PC-9 (cell line): ENCODE measurements around the gene IMMP1L.

Source experiments
- CTCF ChIP-seq: fragments of 200-600 bp; sonication (generic); conservative IDR thresholded peaks from 2 replicates; pipeline ENCODE4 v1.6.1; 2017; ENCODE audit warnings: mixed run types, antibody characterized with exemption, mild to moderate bottlenecking, moderate library complexity
- EZH2 ChIP-seq: fragments of 200-600 bp; sonication (generic); IDR thresholded peaks from 2 replicates; pipeline ENCODE4 v1.8.0; 2017; ENCODE audit warnings: antibody characterized with exemption, low read depth

- TF ChIP-seq CTCF (no peak), EZH2 (no peak)
Measured at GRCh38 chr11:31464436-31464835, 45.0 kb downstream of the IMMP1L start.
